Coronary artery (tissue), 2 donors: ENCODE data around the gene SLC6A18.

Source experiments
- DNase-seq: peaks from one replicate; pipeline ENCODE4 v3.0.0-alpha.2; 2017; ENCODE audit warnings: low spot score
- H3K27ac ChIP-seq, 2 donors: fragments of 200-600 bp; sonication (generic); one replicate each; pipeline ENCODE4 v1.5.1; 2016 to 2019
- H3K4me3 ChIP-seq: fragments of 200-600 bp; sonication (generic); 2 replicates; pipeline ENCODE4 v1.5.1; 2016; ENCODE audit warnings: mild to moderate bottlenecking, moderate library complexity
- TF ChIP-seq, protein P1 (sequence below): fragments of 200-600 bp; sonication (generic); IDR thresholded peaks from one replicate; pipeline ENCODE4 v1.5.1; 2019; ENCODE audit warnings: antibody characterized with exemption

SLC6A18 gene, protein sequence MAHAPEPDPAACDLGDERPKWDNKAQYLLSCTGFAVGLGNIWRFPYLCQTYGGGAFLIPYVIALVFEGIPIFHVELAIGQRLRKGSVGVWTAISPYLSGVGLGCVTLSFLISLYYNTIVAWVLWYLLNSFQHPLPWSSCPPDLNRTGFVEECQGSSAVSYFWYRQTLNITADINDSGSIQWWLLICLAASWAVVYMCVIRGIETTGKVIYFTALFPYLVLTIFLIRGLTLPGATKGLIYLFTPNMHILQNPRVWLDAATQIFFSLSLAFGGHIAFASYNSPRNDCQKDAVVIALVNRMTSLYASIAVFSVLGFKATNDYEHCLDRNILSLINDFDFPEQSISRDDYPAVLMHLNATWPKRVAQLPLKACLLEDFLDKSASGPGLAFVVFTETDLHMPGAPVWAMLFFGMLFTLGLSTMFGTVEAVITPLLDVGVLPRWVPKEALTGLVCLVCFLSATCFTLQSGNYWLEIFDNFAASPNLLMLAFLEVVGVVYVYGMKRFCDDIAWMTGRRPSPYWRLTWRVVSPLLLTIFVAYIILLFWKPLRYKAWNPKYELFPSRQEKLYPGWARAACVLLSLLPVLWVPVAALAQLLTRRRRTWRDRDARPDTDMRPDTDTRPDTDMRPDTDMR

DNA sequence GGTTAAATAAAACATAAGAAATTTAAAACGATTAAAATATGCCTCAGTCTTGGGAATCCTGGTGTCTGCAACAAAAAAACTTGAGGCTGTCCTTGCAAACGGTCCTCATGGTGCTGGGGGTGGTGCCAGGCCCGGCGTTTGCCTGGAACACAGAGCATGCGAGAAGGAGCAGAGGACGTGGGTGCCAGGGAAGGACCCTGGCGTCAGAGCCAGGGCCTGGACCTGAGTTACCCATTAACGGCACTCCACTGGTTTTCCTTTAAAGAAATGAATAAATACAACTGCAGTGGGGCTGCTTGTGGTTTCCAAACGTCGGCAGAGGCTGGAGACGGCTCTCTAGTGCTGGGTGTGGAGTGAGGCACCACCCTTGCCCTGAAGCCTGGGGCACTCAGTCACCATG lies at the start of gene SLC6A18:
TSS of gene SLC6A18 (plus strand) at position 301 of the 400 bp plus-strand sequence. CDS start at position 398, 97 bp downstream.
- Histone ChIP-seq H3K4me3 (no peak within 1 kb of the TSS), H3K27ac (no peak within 1 kb of the TSS)
- no peak for DNase-seq
- TF ChIP-seq, protein P1, sequence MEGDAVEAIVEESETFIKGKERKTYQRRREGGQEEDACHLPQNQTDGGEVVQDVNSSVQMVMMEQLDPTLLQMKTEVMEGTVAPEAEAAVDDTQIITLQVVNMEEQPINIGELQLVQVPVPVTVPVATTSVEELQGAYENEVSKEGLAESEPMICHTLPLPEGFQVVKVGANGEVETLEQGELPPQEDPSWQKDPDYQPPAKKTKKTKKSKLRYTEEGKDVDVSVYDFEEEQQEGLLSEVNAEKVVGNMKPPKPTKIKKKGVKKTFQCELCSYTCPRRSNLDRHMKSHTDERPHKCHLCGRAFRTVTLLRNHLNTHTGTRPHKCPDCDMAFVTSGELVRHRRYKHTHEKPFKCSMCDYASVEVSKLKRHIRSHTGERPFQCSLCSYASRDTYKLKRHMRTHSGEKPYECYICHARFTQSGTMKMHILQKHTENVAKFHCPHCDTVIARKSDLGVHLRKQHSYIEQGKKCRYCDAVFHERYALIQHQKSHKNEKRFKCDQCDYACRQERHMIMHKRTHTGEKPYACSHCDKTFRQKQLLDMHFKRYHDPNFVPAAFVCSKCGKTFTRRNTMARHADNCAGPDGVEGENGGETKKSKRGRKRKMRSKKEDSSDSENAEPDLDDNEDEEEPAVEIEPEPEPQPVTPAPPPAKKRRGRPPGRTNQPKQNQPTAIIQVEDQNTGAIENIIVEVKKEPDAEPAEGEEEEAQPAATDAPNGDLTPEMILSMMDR: no peak

DNA sequence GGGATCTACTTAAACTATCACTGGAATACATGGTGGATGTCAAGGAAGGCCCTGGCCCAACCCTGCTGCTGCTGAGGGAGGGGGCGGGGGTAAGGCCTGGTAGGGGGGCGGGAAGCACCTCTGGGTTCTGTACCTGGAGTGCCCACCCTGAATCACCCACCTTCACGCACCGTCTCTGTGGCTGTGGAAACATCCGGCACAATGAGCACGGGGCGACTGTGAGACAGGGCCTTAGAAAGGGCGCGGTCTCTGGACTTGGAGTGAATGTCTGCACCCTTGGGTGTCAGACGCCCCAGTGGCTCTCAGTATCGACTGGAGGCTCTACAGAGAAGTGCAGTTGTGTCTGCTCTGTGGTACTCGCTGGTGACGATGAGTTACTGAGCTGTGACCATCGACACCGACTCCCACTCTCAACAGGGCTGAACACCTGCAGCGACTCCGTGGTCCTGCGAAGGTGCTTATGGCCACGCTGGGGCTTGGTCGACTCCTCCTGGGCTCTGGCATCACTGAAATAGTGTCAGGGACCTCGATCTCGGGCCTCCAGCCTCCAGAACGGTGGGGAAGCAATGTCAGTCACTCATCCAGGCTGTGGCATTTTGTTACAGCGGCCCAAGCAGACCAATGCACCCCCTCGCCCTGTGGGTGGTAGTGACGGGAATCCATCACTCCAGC lies 49.2 kb upstream of the SLC6A18 start:
- TF ChIP-seq, protein P1: no peak
- Histone ChIP-seq H3K4me3 (no peak overlapping the region), H3K27ac (no peak overlapping the region)
- no peak for DNase-seq

DNA sequence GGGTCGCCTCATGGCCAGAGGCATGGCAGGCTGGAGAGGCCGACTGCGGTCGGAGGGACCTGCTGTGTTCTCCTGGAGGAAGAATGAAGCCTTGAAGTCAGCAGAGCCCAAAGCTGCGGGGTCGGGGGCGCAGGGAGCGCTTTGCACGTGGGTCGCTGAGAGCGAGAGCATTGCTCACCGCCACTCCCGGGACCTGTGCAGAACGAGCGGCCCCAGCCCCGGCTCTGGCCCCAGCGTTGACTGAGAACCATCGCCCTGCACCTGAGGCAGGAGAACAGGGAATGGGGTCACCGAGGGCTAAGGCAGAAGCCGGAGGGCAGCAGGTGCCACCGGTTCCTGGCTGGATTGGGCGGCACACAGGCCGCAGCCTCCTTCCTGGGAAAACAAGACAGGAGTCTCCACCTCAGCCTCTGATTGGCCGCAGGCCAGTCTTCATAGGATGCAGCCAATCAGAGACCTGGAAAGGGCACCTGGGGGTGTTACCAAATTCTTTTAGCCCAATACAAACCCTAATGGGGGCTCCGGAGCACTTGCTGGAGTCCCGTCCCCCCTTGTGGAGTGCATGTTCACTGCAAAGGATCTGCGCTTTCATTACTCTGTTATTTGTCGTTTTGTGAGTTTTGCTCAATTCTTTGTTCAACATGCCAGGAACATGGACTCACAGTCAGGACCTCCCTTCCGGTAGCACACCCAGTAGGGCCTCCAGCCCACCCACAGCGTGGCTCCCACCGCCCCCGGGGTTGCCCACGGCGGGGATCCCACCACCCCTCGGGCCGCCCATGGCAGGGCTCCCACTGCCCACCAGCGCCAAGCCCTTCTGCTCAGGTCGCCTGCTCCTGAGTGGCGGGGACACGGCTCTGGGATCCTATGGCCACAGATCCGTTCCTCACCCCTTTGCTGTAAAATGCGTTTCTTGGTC lies 48.4 kb upstream of the SLC6A18 start:
- H3K27ac ChIP-seq: no peak overlapping the region
- H3K4me3 ChIP-seq: no peak overlapping the region
- TF ChIP-seq, protein P1: no peak
- no peak for DNase-seq

DNA sequence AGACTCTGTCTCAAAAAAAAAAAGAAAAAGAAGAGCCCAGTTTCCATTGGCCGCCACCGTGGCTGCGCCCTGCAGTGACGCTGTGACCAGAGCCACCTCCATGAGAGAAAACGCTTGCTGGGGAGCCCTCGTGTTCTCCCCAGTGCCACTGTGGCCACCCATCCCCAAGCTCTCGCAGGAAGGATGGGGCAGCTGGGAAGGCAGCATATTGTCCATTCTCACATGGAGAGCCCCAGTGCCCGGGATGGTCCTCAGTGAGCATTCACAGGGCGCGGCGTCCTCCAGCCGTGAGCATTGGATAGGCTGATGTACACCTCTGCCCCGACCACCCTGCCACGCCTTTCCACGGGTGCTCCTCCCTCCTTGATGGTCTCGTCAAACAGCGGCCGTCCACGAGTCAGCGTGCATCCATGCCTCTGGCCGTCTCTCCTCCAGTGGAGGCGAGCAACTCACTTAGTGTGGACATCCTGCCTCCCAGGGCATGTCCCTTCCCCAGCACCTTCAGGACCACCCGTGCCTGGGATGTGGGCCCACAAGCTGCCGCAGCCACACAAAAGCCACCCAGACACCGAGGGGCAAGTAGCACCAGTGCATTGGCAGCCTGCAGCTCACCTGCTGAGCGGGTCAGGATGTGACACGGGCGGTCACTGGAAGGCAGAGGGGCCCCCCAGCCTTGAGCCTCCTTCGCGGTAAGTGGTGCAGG lies 47.2 kb upstream of the SLC6A18 start:
- H3K4me3 ChIP-seq: no peak overlapping the region
- DNase-seq: no peak
- TF ChIP-seq, protein P1: no peak
- no peak overlapping the region for H3K27ac ChIP-seq

DNA sequence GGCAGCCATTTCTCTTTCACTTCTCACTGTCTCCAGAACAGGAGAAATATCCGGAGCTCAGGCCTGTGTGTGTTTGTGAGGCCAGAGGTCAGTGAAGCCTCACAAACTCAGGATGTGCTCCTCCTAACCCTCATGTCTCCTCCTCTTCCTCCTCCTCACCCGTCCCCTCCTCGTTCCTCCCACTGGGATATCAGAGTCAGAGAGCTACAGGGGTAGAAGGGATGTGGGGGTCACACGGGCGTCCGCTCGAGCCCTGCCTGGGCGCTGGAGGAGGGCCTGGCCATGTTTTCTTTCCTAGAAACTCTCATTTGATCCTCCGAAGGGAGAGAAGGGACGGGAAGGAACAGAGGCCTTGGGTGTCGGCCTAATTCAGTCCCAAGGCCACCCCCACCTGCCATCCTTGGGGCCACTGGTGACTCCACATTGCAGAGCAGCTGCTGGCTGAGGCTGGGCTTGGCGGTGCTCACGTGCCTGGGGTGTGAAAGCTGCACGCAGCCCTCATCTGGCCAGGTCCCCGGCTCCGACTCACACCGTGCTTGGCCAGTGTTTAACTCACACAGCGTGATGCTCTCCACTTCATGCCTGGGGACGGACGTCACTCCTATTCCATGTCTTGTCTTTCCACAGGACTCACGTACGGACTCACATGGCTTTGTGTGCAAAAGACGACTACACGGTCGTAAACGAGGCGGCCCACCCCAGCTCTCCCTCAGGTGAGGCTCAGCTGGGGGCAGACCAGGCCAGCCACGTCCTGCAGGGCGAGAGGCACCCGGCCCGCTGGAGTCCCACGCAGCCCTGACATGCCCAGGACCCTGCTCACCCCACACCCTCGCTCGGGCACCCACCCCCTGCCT lies 46.4 kb upstream of the SLC6A18 start:
- no peak overlapping the region for H3K27ac ChIP-seq
- TF ChIP-seq, protein P1: no peak
- no peak overlapping the region for H3K4me3 ChIP-seq
- no peak for DNase-seq
